Stomach smooth muscle (tissue), 2 donors: ENCODE results near the gene CXCL12.

ENCODE experiments used
- H3K27ac ChIP-seq: one replicate; pipeline ENCODE4 v1.7.0; 2013; ENCODE audit warnings: mild to moderate bottlenecking, low read length, inconsistent platforms
- H3K27me3 ChIP-seq, 2 donors: one replicate each; pipeline ENCODE4 v1.7.0; 2013; ENCODE audit warnings: low read length in 2 of 2; ENCODE audit not compliant: insufficient read depth in 2 of 2, control insufficient read depth in 1 of 2
- H3K36me3 ChIP-seq, 2 donors: one replicate each; pipeline ENCODE4 v1.7.0; 2013; ENCODE audit warnings: low read length in 2 of 2; ENCODE audit not compliant: control insufficient read depth in 2 of 2, insufficient read depth in 2 of 2
- H3K4me1 ChIP-seq: one replicate; pipeline ENCODE4 v1.7.0; 2013; ENCODE audit warnings: low read length; ENCODE audit not compliant: control insufficient read depth, insufficient read depth
- H3K4me3 ChIP-seq, 2 donors: one replicate each; pipeline ENCODE4 v1.7.0; 2013; ENCODE audit warnings: low read length in 2 of 2
- H3K9ac ChIP-seq, 2 donors: one replicate each; pipeline ENCODE4 v1.7.0; 2013; ENCODE audit warnings: low read length in 2 of 2, mild to moderate bottlenecking in 1 of 2
- H3K9me3 ChIP-seq, 2 donors: one replicate each; pipeline ENCODE4 v1.7.0; 2013; ENCODE audit warnings: low read length in 2 of 2; ENCODE audit not compliant: control insufficient read depth in 2 of 2
- donor health status: healthy.
- donor health status: Pancreatic carcinoma.

CXCL12 gene

DNA sequence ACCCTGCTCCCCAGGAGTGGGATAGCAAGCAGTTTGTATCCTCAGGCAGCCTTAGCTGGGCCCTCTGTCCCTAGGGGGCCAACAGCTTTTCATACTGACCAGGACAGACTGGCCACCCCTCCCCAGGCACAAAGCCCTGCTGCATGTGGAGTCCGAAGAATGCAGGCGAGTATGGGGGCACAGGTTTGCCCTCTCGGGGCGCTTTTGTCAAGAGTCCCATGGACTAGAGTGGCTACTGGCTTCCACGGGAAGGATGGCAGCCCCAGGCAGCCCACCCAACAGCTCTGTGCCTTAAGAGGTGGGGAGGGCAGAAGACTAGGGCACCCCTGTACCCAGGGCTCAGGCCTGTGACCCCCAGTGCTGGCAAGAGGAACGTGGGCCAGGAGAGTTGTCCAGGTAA, 10.7 kb downstream of the CXCL12 start:
- Histone ChIP-seq H3K4me3 (no peak overlapping the region), H3K9me3 (no peaks in the 10 kb centered on the region), H3K9ac (no peak overlapping the region), H3K27me3 (no peaks in the 10 kb centered on the region), H3K27ac (no peak overlapping the region), H3K36me3 (peaks cover 7% of the 10 kb centered on the region in 2 donors), H3K4me1 (no peaks in the 10 kb centered on the region)

DNA sequence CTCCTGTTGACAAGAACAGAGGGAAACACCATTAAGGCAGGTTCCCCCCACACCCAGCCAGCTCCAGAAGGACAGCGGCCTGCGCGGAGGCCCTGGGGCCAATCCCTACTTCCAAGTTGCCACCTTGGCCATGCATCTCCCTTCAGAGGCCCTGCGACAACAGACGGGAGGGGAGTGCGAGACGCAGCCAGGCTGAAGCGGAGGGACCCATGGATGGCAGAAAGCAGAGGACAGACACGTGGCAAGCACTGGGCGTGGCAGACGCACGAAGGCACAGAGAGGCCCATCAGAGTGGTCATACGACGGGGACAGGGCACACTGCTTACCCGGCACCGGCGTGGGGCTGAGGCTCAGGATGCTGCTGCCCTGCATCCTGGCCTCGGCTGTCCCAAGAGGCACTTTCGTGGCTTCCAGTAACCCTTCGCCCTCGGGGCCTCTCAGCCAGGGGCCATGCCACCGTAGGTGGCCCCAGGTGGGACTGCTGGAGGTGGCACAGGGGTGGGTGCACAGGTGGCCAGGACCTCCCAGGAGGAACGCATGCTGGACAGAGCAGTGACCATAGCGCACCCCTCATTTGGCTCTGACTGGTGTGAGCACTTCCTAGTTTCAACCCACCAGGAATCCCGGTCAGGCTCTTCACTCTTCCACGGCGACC, 11.4 kb downstream of the CXCL12 start:
- H3K4me1 ChIP-seq, result no peaks in the 10 kb centered on the region
- H3K9me3 ChIP-seq, result no peaks in the 10 kb centered on the region
- H3K27ac ChIP-seq, result no peak overlapping the region
- no peak overlapping the region for H3K9ac ChIP-seq
- H3K4me3 ChIP-seq, result no peak overlapping the region
- H3K27me3 ChIP-seq, result no peaks in the 10 kb centered on the region
- peaks cover 7% of the 10 kb centered on the region in 2 donors for H3K36me3 ChIP-seq

DNA sequence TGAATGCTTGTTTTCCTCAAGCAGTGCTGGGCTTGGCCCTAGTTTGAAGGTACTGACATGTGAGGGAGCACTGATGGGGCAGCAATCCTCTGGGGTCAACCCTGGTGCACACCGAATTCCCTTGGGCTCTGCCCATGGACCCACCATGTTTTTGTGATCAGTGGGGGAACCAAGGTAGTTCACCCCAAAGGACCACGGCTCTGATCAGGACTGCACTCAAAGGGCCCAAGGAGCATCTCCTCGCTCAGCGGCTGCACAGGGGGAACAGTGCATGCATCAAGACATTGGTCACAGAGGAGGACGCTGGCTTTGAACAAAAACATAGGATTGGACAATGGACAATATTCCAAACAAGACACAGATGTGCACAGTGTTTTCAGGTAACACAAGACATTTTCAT, 12.7 kb downstream of the CXCL12 start:
- Histone ChIP-seq H3K36me3 (peaks cover 6 to 7% of the 10 kb centered on the region in 2 donors), H3K9ac (no peak overlapping the region), H3K4me1 (no peaks in the 10 kb centered on the region), H3K4me3 (no peak overlapping the region), H3K27me3 (no peaks in the 10 kb centered on the region), H3K9me3 (no peaks in the 10 kb centered on the region), H3K27ac (no peak overlapping the region)

DNA sequence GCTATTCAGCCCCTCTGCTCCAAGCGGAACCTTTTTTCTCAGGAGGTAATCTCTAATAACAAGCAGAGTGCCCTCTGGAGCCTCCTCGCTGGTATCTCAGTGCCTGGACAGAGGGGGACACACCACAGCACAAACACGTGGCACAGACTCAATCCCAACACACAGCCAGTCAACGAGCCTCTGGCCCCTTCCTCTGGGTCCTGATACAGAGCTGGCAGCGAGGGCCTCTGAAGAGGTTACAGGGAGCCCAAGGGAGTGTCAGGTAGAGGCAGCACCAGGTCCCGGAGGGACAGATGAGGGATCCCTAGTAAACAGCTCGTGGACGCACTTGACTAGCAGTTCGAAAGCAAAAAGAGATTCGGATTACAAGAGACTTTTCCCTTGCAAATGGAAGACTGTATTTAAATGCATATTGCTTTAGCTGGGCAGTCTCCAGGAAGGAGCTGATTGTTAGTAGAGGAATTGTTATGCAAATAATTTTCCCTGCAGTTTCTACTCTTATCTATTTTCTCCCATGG, 14.1 kb downstream of the CXCL12 start:
- H3K9me3 ChIP-seq, result no peaks in the 10 kb centered on the region
- no peak overlapping the region for H3K27ac ChIP-seq
- H3K4me1 ChIP-seq, result no peaks in the 10 kb centered on the region
- H3K27me3 ChIP-seq, result no peaks in the 10 kb centered on the region
- H3K36me3 ChIP-seq, result peaks cover 6 to 7% of the 10 kb centered on the region in 2 donors
- no peak overlapping the region for H3K4me3 ChIP-seq
- no peak overlapping the region for H3K9ac ChIP-seq

DNA sequence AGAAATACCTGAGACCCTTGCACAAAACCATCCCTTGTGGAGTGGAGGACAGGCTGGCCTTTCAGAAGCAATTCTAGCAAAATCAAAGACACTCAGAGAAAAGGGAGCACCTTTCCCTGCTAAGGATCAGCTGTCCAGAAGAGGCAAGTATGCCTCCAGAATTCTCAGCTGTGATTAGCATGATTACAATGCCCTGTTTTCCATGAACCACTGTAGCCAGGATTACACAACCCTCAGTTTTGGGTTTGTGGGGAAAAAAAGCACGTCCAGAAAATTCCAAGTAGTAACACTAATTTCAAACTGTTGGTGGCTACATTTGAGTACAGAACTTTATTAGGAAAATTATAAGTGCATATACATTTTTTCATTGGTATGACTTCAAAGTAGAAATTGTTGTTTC, 15.0 kb downstream of the CXCL12 start:
- Histone ChIP-seq H3K9me3 (no peaks in the 10 kb centered on the region), H3K4me1 (no peaks in the 10 kb centered on the region), H3K27ac (no peak overlapping the region), H3K36me3 (peaks cover 4 to 6% of the 10 kb centered on the region in 2 donors), H3K4me3 (no peak overlapping the region), H3K27me3 (no peaks in the 10 kb centered on the region), H3K9ac (no peak overlapping the region)

DNA sequence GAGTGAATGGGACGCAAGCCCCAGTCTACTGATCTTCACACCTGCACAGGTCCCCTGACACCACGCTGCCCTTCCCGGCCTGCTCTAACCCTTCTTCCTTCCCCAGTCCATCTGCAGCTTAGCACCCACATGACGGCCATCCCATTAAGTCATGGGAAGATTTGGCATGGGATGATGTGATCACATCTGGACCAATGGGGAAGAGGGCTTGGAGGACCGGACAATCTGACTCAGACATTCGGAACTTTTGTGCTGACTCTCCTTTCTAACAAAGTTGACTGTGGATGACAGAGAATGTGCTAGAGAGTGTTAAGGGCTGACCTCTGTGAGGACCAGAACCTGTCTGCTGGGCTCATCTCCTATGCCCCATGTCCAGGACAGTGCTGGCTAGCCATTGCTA, 15.6 kb downstream of the CXCL12 start:
- no peak overlapping the region for H3K4me3 ChIP-seq
- peaks cover 4 to 5% of the 10 kb centered on the region in 2 donors for H3K36me3 ChIP-seq
- H3K9me3 ChIP-seq, result no peaks in the 10 kb centered on the region
- no peaks in the 10 kb centered on the region for H3K27me3 ChIP-seq
- H3K9ac ChIP-seq, result no peak overlapping the region
- H3K4me1 ChIP-seq, result no peaks in the 10 kb centered on the region
- H3K27ac ChIP-seq, result no peak overlapping the region

DNA sequence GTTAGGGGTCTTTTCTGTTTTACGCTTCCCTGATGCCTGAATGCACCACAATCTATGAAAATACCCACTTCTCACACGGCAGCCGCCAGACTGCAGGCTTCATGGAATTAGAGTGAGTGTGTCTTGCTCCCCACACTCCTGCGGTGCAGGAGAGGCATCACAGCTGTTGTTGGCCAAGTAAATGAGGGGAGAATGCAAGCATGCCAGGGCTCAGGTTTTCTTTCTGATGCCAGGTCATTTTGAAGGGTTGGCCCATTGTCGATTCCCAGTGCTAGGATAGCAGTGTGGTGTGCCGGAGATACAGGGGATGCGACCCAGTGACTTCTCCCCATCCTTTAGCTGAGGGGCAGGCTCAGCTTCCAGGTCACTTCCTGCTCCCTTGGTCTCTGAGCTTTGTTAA, 16.3 kb downstream of the CXCL12 start:
- no peak overlapping the region for H3K9ac ChIP-seq
- H3K36me3 ChIP-seq, result peaks cover 2 to 4% of the 10 kb centered on the region in 2 donors
- no peaks in the 10 kb centered on the region for H3K4me1 ChIP-seq
- no peaks in the 10 kb centered on the region for H3K9me3 ChIP-seq
- no peak overlapping the region for H3K27ac ChIP-seq
- no peaks in the 10 kb centered on the region for H3K27me3 ChIP-seq
- no peak overlapping the region for H3K4me3 ChIP-seq

DNA sequence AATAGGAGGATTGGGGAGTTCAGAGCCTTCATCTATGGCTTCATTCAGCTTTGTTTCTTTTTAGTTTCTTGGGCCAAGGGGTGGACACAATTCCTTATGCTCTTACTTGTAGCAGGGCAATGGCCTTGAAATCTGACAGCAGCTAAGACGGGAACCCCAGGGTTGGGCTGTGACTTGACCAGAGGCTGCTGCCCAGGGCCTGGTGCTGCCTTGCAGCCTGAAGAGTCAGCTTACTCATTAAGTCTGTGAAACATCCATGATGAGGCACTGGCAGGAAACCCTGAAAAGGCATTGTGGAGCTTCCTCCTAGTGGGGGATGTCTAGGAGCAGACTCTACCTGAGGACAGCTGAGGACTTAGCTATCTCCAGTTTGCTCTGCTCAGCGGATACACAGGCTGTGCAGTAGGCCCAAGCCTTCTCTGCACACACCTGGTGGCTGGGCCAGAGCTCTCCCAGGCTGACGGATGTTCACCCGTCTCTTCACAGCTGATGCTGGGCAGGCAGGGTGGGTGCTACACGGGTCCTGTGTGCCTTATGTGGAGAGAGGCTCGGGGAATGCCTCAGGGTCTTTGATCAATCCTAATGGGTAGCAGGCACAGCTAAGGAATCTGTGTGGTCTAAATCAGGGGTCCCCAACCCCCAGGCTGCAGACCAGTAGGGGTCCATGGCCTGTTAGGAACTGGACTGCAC, 17.8 kb downstream of the CXCL12 start:
- Histone ChIP-seq H3K4me1 (no peaks in the 10 kb centered on the region), H3K36me3 (peaks cover 0 to 2% of the 10 kb centered on the region in 2 donors), H3K9me3 (no peaks in the 10 kb centered on the region), H3K4me3 (no peak overlapping the region), H3K27me3 (no peaks in the 10 kb centered on the region), H3K9ac (no peak overlapping the region), H3K27ac (no peak overlapping the region)

DNA sequence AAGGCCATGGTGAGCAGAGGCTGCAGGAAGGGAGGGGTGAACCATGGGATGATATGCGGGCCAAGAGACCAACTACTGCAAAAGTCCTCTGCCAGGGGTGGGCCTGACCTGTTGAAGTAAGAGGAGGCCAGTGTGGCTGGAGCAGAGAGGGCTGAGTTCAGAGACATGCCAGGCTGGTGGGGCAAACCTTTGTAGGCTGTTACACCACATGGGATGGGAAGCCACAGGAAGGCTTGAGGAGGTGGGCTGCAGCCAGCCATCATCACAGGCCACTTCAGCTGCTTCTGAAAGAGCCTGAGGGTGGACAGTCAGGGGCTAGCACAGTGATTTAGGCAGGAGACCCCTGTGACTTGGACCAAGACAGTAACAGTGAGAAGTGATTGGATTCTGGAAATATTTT, 20.3 kb downstream of the CXCL12 start:
- H3K4me1 ChIP-seq, result no peaks in the 10 kb centered on the region
- H3K27ac ChIP-seq, result no peak overlapping the region
- H3K9me3 ChIP-seq, result no peaks in the 10 kb centered on the region
- H3K4me3 ChIP-seq, result no peak overlapping the region
- no peaks in the 10 kb centered on the region for H3K27me3 ChIP-seq
- no peaks in the 10 kb centered on the region for H3K36me3 ChIP-seq
- no peak overlapping the region for H3K9ac ChIP-seq

DNA sequence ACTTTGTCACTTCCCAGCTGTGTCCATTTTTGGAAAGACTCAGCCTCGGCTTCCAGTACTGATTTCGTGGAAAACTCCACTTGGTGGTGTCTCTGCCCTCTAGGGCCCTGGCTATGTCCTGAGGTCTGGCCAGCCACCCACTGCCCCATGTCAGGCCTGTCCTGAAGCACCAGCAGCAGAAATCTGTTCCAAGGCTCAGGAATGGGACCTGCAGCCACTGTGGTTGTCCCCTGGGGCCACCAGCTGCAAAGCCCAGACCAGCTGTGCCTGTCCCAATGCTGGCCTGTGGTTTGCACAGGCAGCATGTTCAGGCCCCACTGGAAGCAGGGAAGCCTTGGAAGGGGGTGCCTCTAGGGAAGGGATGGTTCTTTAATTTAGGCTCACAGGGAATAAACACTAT, 21.2 kb downstream of the CXCL12 start:
- H3K36me3 ChIP-seq, result no peaks in the 10 kb centered on the region
- no peak overlapping the region for H3K4me3 ChIP-seq
- H3K9ac ChIP-seq, result no peak overlapping the region
- H3K27me3 ChIP-seq, result no peaks in the 10 kb centered on the region
- no peaks in the 10 kb centered on the region for H3K4me1 ChIP-seq
- H3K27ac ChIP-seq, result no peak overlapping the region
- no peaks in the 10 kb centered on the region for H3K9me3 ChIP-seq
